HG03064 (cell line): ENCODE data around the gene MAGI2.

ENCODE experiments used
- ATAC-seq: cut with Tn5 transposase; IDR thresholded peaks from one replicate; pipeline ENCODE4 v1.9.1; 2021; ENCODE audit warnings: low read depth; ENCODE audit not compliant: unreplicated experiment

MAGI2 gene

DNA sequence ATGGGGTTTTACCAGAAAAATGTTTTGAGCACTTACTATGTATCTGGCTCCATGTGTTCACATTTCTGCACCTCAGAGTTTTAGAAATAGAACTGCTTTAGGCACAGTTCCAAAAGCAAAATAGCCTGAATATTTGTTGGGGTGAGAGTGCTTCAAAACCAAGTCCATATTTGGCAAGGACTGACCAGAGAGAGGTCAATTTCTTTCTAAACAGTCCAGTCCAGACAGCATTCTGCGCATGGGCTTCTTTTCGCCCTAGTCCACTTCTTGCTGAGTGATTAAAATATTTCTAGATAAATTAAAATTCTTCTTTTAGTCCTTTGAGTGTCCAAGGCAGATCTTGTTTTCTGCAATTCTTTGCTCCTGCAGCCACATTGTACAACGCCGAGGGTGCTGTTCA lies 1227.9 kb downstream of the MAGI2 start:
- ATAC-seq = no peak

GRCh38 chr7:78224923-78225322 lies 1228.5 kb downstream of the MAGI2 start:
- no peak for ATAC-seq

- no peak for ATAC-seq
Observed at GRCh38 chr7:78223598-78223997, 1229.9 kb downstream of the MAGI2 start.

- no peak for ATAC-seq
Observed at GRCh38 chr7:78222001-78222751, 1231.3 kb downstream of the MAGI2 start.

DNA sequence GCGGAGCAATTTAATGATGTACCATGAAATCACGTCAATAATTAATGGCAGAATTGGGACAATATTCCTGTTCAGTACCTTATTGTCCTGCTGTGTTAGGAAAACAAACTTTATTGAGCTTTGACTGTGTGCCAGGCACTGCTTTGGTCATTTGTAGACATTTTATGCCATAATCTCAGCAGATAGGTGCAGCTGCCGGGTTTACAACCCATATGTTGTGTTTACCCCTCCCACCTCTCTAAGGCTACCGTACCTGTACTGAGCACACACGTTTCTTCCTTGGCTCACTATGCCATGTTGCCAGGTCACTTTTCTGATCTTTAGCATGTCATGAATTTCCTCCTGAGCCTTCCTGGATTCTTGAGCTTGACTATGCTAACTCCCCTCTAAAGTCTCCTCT lies 1232.7 kb downstream of the MAGI2 start:
- no peak for ATAC-seq

- ATAC-seq = no peak
Observed at GRCh38 chr7:78218876-78219275, 1234.6 kb downstream of the MAGI2 start.

- no peak for ATAC-seq
Observed at GRCh38 chr7:78218051-78218450, 1235.4 kb downstream of the MAGI2 start.

- no peak for ATAC-seq
Observed at GRCh38 chr7:78215199-78215598, 1238.3 kb downstream of the MAGI2 start.

DNA sequence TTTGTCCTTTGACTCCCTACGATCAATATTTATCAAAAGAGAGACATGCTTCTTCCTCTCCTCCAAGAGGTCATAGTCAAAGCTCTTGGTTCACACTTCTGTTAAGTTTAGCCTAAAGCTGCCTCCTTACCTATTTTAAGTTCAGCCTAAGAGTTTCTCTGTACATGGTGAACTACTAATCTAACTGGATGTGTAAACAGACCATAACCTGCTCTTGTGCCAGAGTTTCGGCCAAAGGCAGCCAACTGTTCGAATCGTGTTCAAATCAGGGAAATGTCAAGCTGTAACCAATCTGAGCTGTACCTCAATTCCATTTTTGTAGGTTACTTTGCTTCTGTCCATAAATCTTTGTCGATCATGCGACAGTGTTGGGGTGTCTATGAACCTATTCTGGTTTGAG lies 1240.1 kb downstream of the MAGI2 start:
- ATAC-seq = no peak

DNA sequence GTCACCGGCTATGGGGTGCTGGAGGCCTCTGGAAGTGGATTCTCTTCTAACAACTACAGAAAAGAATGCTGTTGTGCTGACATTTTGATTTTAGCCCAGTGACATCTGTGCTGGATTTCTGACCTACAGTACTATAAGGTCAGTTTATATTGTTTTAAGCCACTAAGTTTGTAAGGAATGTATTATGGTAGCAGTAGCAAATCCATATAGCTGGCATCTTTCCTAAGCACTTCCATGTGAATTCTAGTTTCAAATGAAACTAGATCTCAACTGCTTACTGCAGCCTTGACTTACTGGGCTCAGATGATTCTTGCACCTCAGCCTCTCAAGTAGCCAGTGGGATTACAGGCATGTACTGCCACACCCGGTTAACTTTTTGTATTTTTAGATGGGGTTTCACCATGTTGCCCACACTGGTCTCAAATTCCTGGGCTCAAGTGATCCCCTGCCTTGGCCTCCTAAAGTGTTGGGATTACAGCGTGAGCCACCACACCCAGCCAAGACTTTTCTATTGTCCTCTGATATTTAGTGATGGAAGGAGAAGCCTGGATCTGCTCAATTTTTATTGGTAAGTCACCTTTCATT lies 1240.9 kb downstream of the MAGI2 start:
- no peak for ATAC-seq

DNA sequence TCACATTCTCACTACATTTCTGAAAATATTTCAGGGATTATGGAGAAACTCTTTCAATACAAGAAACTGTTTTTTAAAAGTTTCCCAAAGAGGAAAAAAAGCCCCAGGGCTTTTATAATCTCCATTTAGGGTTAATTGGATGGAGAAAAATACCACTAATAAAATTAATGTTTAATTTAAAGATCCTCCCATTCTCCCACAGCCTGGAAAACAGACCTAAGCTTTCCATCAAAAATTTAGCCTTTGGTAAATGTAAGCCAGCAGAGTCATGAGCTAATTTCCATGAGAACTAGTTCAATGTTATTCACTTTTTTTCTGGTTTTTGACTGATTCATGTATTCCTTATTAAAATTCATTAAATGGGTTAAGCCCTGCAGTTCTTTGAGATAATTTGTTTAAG lies 1246.2 kb downstream of the MAGI2 start:
- no peak for ATAC-seq

- no peak for ATAC-seq
Observed at GRCh38 chr7:78206769-78207168, 1246.7 kb downstream of the MAGI2 start.

- no peak for ATAC-seq
Observed at GRCh38 chr7:78203042-78203720, 1250.3 kb downstream of the MAGI2 start.

DNA sequence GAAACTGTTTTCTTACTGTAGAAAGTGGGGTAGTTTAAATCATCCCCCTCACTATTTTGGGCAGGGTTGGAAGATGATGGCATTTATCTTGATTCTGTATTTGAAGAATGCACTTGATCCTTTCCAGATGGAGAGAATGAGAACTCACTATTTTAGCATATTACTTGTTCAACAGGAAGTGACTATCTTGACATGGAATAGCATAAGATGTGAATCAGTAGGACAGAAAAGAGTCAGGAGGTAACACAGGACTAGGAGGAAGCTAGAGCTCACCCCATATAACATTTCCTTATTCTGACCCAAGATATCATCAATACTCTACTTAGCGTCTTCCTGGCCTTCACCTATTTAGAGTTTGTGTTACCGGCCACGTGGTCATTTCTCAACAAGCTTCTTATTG lies 1254.7 kb downstream of the MAGI2 start:
- no peak for ATAC-seq

DNA sequence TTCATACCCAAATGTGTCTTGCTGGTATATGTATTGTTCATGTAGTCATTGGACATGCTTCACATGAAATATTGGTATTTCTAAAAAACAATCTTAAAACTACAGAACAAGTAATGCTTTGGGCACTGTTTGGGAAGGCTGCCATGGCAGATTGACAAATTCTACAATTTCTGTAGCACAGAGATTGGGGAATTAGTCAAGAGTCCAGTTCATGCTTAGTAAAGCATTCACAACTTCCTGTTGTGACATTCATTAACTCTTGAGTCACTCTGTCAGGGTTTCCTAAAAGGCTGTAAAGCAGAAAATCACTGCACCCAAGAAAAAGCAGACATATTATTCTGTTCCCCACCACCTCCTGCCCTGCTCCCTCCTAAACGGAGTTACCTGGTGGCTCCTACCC lies 1256.0 kb downstream of the MAGI2 start:
- no peak for ATAC-seq

- ATAC-seq = no peak
Observed at GRCh38 chr7:78195281-78195680, 1258.2 kb downstream of the MAGI2 start.

DNA sequence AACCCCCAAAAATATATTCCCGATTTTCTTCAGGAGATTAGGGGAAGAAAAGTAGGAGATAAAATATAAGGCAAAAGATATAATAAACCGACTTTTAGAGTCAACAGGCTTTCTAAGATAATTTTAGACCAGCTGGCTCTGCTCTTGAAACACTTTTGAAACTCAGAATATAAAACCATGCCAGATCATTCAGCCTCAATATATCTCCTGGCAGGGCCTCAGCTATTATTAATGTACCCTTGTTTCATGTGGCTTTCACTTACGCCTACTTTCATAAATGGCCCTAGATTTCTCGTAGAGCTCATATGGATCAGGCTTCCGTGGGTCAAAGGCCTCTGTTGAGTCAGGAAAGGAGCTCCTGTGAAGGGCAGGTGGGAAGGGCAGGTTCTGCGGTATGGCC lies 1258.9 kb downstream of the MAGI2 start:
- ATAC-seq = no peak

GRCh38 chr7:78191475-78192079 lies 1261.9 kb downstream of the MAGI2 start:
- no peak for ATAC-seq

GRCh38 chr7:78189762-78190161 lies 1263.7 kb downstream of the MAGI2 start:
- ATAC-seq = no peak

DNA sequence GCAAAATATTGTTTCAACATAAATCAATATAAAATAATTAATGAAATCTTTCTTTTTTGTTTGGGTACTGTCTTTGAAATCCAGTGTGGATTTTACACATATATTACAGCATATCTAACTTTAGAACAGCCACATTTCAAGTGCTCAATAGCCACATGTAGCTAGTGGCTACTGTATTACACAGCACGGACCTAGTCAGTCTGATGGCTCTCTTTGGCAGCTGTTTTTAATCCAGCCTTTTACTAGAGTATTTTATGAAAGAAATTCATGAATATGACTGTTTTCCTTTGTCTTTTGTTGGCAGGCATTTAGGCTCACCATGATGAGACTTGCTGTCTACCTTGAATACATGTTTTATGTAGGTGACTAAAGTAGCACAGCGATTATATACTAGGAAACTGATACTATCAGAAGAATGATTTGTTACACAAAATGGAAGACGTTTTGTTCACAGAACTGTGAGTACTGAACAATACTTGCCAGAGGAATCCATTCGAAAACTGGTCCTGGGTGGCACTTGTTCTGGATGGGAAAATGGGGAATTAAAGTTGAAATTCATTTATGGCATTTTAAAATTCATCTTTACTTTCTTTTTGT lies 1268.2 kb downstream of the MAGI2 start:
- no peak for ATAC-seq

DNA sequence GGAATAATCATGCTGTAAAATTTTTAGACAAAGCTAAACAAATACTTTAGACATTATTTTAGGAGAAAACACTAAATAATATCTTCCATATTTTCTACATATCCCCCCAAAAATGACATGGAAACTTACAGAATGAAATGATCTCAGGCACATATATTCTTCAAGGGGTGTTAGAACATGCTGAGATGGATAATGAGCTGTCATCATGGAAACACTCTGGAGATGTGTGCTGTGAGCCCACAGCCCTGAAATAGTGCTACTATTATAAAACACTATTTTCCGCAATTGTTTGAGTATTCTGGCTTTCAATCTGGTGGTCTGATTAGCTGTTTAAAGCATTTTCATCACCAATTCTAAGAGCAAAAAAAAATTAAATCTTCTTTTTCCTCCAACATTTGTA lies 1269.2 kb downstream of the MAGI2 start:
- no peak for ATAC-seq
